GM19238 (cell line): ENCODE data around the gene CACNA1G.

Source experiments
- DNase-seq: peaks from one replicate; pipeline ENCODE4 v3.0.0; 2011; ENCODE audit warnings: low spot score; ENCODE audit not compliant: insufficient read length

The CACNA1G gene

DNA sequence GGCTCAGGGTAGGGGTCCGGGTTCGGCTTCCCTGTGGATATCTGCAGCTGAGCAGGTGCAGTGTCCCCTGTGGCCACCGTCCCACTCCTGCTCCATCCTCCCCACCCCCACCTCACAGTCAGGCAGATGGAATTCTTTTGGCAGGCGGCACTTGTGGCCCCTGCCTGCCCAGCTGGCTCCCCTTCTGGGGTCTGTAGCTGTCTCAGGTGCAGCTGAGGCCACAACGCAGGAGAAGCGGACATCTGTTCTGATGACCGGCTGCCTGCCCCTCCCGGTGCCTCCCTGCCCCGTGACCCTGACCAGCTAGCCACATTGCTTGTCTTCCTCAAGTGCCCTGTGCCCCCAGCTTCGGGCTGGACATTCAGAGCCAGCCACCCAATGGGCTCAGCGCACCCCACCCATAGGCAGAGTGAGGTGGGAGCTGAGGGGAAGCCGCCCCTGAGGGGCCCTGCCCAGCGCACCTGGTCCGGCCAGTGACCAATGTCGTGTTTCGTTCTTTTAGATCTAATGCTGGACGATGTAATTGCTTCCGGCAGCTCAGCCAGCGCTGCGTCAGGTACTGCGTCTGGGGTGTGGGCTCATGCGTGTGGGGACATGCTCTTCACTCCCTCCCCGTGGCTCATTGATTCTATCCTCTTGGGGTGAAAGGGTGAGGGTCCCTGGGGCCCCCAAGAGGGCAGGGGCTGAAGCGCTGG is 49.0 kb downstream of the CACNA1G start:
- DNase-seq: no peak

- no peak for DNase-seq
Measured at GRCh38 chr17:50611634-50612033, 51.1 kb downstream of the CACNA1G start.

DNA sequence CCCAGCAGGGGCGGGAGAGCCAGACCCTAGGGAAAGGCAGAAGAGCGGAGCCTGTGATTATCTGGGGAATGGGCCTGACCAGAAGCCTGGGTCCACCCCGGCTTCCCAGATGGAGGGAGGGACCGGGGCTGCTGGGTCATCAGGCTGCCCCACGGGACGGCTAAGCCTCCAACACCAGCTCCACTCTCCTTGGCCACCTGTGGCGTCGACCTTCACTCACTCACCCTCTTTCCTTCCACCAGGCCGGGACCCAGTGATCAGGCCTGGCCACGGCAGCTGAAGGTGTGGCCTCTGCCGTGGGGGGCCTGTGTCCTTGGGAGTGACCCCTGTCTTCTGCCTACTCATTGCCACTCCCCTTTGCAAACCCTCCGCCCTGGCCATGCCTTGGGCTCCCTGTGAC is 51.8 kb downstream of the CACNA1G start:
- no peak for DNase-seq

- no peak for DNase-seq
Measured at GRCh38 chr17:50613007-50613992, 52.8 kb downstream of the CACNA1G start.

GRCh38 chr17:50614471-50615051 is 54.0 kb downstream of the CACNA1G start:
- no peak for DNase-seq

DNA sequence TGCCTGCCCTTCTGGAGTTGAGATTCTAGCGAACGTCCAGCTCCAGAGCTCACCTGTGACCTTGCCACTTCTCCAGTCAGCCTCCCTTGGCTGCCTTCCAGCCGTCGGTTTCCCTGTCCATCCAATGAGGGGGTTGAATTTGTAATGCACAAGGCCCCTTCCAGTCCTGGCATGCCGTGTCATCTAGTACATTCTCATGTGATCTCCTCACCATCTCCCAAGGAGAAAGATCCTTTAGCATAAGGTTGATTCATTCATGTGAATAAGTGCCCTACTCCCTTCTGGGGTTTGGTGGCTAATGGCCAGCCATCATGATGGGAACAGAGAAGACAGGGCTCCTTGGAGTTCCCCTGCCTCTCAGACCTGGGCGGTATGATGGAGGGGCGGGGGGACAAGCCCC is 55.3 kb downstream of the CACNA1G start:
- no peak for DNase-seq

DNA sequence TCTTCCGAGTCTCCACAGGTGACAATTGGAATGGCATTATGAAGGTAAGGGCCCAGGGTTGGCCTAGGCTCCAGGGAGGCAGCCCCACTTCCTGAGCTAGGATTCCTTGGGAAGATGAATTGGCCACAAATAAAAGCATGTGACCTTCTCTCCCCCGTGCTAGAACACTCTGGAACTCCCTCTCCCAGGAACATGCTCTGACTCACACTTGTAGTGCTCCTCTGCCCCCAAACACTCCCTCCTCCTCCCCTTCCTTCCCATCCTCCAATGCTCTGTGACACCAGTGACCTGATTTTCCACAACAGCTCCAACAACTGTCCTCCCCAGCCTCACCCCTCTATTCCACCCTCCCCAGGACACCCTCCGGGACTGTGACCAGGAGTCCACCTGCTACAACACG is 57.8 kb downstream of the CACNA1G start:
- no peak for DNase-seq

DNA sequence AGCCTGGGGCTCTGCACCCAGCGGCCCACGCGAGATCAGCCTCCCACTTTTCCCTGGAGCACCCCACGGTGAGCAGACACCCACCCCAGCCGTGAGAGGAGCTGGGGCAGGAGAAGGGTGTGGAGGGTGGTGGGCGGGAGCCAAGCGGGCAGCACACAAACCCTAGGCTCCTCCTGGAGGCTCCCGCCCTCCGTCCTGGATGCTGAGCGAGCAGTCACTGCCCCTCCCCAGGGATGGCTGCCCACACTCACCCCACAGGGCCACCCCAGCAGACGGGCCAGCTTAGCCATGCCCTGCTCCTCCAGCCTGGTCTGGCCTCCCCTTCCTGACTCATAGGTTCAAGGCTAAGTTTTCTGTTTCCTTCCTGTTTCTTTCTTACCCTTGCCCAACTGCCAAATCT is 58.4 kb downstream of the CACNA1G start:
- DNase-seq: no peak

DNA sequence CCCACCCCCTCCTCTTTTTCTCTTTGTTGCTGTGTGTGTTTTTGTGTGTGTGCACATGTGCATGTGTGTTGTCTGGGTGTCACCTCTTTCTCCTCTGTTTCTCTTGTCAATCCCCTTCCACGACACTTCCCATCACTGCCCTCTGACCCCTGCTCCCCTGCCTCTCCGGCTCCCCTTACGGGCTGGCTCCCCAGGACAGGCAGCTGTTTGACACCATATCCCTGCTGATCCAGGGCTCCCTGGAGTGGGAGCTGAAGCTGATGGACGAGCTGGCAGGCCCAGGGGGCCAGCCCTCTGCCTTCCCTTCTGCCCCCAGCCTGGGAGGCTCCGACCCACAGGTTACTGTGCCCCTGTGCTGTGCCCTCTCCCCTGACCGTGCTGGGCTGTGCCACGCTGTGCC is 59.0 kb downstream of the CACNA1G start:
- no peak for DNase-seq

- DNase-seq: no peak
Measured at GRCh38 chr17:50620237-50620636, 59.7 kb downstream of the CACNA1G start.

DNA sequence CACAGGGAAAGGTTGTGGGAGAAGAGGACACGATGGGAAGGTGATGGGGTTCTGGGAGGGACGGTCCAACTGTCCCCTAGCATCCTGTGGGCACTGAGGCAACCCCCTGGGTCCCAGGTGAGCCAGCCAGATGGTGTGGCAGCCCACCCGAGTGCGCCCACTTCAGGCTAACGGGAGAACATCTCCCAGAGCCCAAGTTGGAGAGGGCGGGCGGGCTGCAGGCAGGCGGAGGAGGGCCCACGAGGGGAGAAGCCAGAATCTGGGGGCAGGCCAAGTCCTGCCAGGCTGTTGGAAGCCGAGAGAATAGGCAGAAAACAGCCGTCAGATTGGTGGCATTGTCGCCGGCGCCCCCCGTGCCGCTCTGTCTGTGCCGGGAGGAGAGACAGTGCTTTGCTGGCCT is 60.3 kb downstream of the CACNA1G start:
- no peak for DNase-seq

GRCh38 chr17:50621574-50622031 is 61.1 kb downstream of the CACNA1G start:
- no peak for DNase-seq

GRCh38 chr17:50624321-50624934 is 63.9 kb downstream of the CACNA1G start:
- DNase-seq: no peak

DNA sequence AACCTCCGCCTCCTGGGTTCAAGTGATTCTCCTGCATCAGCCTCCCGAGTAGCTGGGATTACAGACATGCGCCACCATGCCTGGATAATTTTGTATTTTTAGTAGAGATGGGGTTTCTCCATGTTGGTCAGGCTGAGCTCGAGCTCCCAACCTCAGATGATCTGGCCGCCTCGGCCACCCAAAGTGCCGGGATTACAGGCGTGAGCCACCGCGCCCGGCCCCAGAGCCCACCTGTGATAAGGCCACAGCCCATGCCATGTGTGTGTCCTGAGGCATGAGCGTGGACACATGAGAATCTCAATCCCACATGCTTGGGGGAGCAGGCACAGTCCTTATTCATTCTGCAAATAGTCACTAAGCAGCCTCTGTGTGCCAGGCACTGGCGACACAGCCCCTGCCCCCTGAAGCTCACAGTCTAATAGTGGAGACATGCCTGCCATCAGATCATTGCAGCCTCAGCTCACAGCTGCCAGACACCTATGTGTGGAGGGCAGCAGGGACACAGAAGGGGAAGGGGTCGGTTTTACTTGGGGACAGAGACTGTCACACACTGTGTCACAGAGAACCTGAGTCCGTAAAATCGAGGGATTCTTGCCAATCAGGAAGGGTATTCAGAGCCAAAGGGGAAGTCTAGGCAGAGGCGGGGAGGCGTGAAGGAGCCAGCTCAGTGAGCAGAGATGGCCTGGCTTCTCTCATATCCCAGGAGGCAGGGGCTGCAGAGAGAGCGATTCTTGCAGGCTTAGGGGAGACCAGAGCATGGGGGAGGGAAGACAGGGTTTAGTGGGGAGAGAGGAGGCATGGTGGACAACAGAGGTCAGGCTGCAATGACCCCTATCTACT is 64.7 kb downstream of the CACNA1G start:
- no peak for DNase-seq

- peak; percentile 75 for DNase-seq
Measured at GRCh38 chr17:50626037-50626574, 65.6 kb downstream of the CACNA1G start.

DNA sequence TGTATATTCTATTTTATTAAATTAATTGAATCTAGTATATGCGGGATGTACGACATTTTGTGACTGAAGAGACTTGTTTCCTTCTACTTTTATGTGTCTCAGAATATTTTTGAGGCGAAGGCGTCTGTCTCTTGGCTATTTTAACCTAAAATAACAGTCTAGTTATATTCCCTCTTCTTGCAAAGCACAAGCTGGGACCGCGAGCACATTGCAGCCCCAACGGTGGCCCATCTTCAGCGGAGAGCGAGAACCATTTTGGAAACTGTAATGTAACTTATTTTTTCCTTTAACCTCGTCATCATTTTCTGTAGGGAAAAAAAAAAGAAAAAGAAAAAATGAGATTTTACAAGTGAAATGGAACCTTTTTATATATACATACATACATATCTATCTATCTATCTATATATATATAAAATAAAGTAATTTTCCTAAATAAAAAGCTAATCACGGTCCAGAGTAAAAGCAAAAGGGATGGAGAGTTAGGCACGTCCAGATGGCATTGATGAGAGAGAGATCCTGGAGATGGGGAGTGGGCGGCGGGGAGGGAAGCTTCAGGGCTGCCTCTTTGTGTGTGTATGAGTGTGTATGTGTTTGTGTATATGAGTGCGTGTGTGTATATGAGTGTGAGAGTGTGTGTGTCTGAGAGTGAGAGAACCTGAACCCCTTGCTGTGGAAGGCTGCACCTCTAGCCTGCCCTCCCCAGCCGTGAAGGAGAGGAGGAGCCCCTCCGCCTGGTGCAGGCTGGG is 66.7 kb downstream of the CACNA1G start:
- no peak for DNase-seq

DNA sequence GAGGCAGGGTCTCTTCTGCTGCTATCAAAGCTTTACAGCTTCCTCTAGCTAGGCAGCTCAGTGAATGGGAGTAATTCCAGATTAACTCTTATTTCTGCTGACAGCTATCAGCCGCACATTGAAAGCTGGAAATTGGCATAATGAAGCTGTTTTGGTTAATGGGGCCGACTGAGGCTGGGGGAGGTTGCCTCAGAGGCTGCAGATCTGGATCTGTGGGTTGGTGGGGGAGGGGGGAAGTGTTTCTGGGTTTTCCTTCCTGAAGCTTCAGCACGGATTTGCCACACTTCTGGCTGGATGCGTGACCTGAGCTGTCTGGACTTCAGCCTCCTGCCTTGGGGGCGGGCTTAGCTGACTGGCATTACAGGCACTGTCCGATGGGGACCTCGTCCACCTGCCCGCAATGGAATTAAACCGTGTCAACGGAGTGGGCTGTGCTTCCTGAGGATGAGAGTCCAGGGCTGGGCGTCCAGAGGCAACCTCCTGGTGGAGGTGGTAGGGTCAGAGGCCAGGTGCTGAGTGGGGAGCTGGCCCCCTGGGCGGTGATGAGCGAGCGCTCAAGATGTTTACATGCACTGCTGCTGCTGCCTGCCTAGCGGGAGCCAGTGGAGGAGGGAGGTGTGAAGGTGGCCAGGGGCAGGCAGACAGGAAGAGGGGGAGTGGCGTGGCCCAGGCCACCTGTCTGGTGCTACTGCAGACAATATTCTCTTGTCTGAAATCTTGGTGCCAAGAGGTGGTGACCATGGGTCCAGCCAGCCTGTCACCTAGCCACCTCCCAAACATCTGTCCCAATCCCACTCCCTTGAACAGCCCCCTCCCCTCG is 67.5 kb downstream of the CACNA1G start:
- DNase-seq: no peak

DNA sequence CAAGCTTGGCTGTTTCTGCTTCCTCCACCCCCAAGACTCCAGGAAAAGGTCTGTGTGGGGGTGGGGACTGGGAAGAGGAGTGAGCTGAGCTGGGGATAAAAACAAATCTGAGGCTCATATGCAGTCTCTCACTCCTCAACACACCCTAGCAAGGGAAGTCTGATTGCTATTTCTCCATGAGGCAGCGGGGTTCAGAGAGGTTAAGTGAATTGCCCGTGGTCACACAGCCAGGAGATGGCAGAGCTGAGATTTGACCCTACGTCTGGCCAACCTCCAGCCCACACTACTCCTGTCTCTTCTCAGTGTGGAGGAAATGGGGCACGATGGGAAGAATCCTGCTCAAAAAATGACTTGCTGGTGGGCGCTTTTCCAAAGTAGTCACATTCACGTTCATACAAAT is 69.4 kb downstream of the CACNA1G start:
- DNase-seq: no peak
